OCI-LY7 (cell line): ENCODE results near the gene RBM20.

ENCODE experiments used
- EZH2phosphoT487 ChIP-seq: fragments of 200-600 bp; sonication (generic); IDR thresholded peaks from 2 replicates; pipeline ENCODE4 v1.6.1; 2018; ENCODE audit warnings: low read depth, borderline replicate concordance, mild to moderate bottlenecking, mixed run types, antibody characterized with exemption, low read length, moderate library complexity, mixed read lengths
- TF ChIP-seq, protein P1 (sequence below): fragments of 200-600 bp; sonication (generic); conservative IDR thresholded peaks from 2 replicates; pipeline ENCODE4 v1.5.1; 2014; ENCODE audit warnings: mild to moderate bottlenecking, antibody characterized with exemption, low read length, moderate library complexity, mixed read lengths

DNA sequence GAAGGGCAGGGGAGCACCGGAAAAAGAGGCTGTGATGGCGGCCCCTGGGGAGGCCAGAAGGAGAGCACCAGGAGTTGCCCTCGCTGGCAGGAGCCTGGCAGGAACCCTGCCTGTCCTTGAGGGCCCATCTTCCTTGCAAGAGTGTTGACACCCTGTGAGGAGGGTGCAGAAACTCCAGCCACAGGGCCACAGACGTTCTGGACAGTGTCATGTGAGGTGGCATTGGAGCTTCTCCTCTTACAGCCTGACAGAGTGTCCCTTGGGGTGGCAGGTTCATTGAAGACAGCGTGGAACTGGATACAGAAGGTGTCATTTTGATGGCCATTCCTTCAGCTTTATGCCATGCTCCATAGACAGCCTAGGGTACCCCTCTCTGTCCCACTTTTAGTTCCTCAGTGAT is 54.2 kb downstream of the RBM20 start:
- TF ChIP-seq, protein P1, sequence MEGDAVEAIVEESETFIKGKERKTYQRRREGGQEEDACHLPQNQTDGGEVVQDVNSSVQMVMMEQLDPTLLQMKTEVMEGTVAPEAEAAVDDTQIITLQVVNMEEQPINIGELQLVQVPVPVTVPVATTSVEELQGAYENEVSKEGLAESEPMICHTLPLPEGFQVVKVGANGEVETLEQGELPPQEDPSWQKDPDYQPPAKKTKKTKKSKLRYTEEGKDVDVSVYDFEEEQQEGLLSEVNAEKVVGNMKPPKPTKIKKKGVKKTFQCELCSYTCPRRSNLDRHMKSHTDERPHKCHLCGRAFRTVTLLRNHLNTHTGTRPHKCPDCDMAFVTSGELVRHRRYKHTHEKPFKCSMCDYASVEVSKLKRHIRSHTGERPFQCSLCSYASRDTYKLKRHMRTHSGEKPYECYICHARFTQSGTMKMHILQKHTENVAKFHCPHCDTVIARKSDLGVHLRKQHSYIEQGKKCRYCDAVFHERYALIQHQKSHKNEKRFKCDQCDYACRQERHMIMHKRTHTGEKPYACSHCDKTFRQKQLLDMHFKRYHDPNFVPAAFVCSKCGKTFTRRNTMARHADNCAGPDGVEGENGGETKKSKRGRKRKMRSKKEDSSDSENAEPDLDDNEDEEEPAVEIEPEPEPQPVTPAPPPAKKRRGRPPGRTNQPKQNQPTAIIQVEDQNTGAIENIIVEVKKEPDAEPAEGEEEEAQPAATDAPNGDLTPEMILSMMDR = no peak
- no peak for TF ChIP-seq EZH2phosphoT487
